Panc1 (cell line): ENCODE data around the gene ODF4. TPM values are rescaled to one million over a fixed set of nuclear protein-coding genes. Genes with fewer than 3 reads are reported as not detected.

ENCODE experiments used
- ATAC-seq: fragments of 200-7000 bp; cut with Tn5 transposase; 2 replicates; pipeline ENCODE4 v1.9.1; 2020; ENCODE audit warnings: mild to moderate bottlenecking, moderate library complexity
- BruUV-seq: library from RNA; stranded (reverse); fragments of 400-500 nt; replicated peaks from 2 replicates; lab custom pipeline; 2021; lab: Mats Ljungman, UMichigan
- CTCF ChIA-PET: fragments of 300-600 bp; sonication (Branson Sonifier 250); formaldehyde crosslinking; loops from one replicate; lab custom pipeline; 2022; ENCODE audit warnings: antibody characterized with exemption; lab: Charles Lee
- POLR2A ChIA-PET: fragments of 300-600 bp; sonication (Branson Sonifier 250); formaldehyde crosslinking; loops from one replicate; lab custom pipeline; 2022; ENCODE audit warnings: antibody characterized with exemption; lab: Charles Lee
- DNase-seq: peaks from one replicate; pipeline ENCODE4 v3.0.0-alpha.2; 2010; ENCODE audit warnings: low read depth, low spot score
- H3K27ac ChIP-seq: 2 replicates; pipeline ENCODE4 v1.5.1; 2011; ENCODE audit warnings: mild to moderate bottlenecking, low read length, inconsistent platforms
- H3K27me3 ChIP-seq: fragments of 200-500 bp; sonication (Bioruptor generic); 2 replicates; pipeline ENCODE4 v1.6.0; 2014; ENCODE audit warnings: low read length, inconsistent platforms; ENCODE audit not compliant: control insufficient read depth, insufficient read depth
- H3K36me3 ChIP-seq: fragments of 200-500 bp; sonication (Bioruptor generic); 2 replicates; pipeline ENCODE4 v1.5.1; 2014; ENCODE audit warnings: inconsistent platforms, mild to moderate bottlenecking, low read length, moderate library complexity; ENCODE audit not compliant: control insufficient read depth, insufficient read depth
- H3K4me1 ChIP-seq: 2 replicates; pipeline ENCODE4 v1.5.1; 2011; ENCODE audit warnings: inconsistent platforms, mild to moderate bottlenecking, low read length, moderate library complexity; ENCODE audit not compliant: control insufficient read depth, insufficient read depth
- H3K4me3 ChIP-seq, 2 experiments: 2 replicates each; pipeline ENCODE4 v1.5.1; 2011 to 2012; ENCODE audit warnings: low read depth in 2 of 2, low read length in 2 of 2, mild to moderate bottlenecking in 2 of 2, inconsistent platforms in 1 of 2, moderate library complexity in 1 of 2
- H3K9me3 ChIP-seq: fragments of 200-500 bp; sonication (Bioruptor generic); 2 replicates; pipeline ENCODE4 v1.5.1; 2014; ENCODE audit warnings: low read depth, mild to moderate bottlenecking, inconsistent platforms, low read length, moderate library complexity; ENCODE audit not compliant: control insufficient read depth, insufficient read depth
- CTCF ChIP-seq: fragments of 450-650 bp; IDR thresholded peaks from 2 replicates; pipeline ENCODE4 v1.5.1; 2017; ENCODE audit warnings: mild to moderate bottlenecking
- POLR2AphosphoS5 ChIP-seq: IDR thresholded peaks from 2 replicates; pipeline ENCODE4 v1.6.1; 2012; ENCODE audit warnings: mild to moderate bottlenecking, low read depth, low read length, moderate library complexity
- REST ChIP-seq, 2 experiments: IDR thresholded peaks; 2 replicates each; pipeline ENCODE4 v1.6.1; 2011 to 2012; ENCODE audit warnings: low read depth in 2 of 2, control low read depth in 1 of 2, low read length in 1 of 2, mild to moderate bottlenecking in 1 of 2, moderate library complexity in 1 of 2; ENCODE audit not compliant: insufficient read depth in 1 of 2
- SIN3A ChIP-seq: IDR thresholded peaks from 2 replicates; pipeline ENCODE4 v1.6.1; 2012; ENCODE audit warnings: low read depth, mild to moderate bottlenecking, low read length, moderate library complexity, borderline replicate concordance; ENCODE audit not compliant: insufficient read depth
- TCF7L2 ChIP-seq: IDR thresholded peaks from 2 replicates; pipeline ENCODE4 v1.6.1; 2011; ENCODE audit warnings: mild to moderate bottlenecking, low read depth, low read length, inconsistent platforms
- in situ Hi-C: cut with HindIII; loops from 2 replicates; pipeline ENCODE4 v1.10.0; 2016; ENCODE audit warnings: low sequenced_read_pairs, low pct_unique_long_range_greater_than_20kb
- intact Hi-C: fragments of 100-400 bp; cut with micrococcal nuclease; formaldehyde crosslinking; loops from one replicate; pipeline ENCODE4 v1.10.0; 2022; ENCODE audit not compliant: unreplicated experiment
- total RNA-seq: library from RNA; stranded (reverse); gene quantifications from one replicate; pipeline ENCODE4 v1.2.1, GENCODE V29; 2021; ENCODE audit not compliant: unreplicated experiment

ODF4 gene
- total RNA-seq, 1 experiment from 2014 or later: not detected

- Histone ChIP-seq H3K36me3 (no peaks in the 10 kb centered on the region), H3K27ac (no peak overlapping the region), H3K4me3 (no peak overlapping the region), H3K27me3 (no peaks in the 10 kb centered on the region; the same call in 1 of the 2 replicates), H3K9me3 (no peaks in the 10 kb centered on the region), H3K4me1 (no peaks in the 10 kb centered on the region)
- POLR2A ChIA-PET: no interaction called here
- intact Hi-C loops: no loop called here
- no peak for TF ChIP-seq POLR2AphosphoS5
- no peak for TF ChIP-seq REST (IDR thresholded peaks at IDR 0.05; ENCODE audit: insufficient read depth in 1 of 2, low read depth in 2 of 2, low read length in 1 of 2)
- TF ChIP-seq TCF7L2: no peak
- no peak for TF ChIP-seq SIN3A
- TF ChIP-seq CTCF: no peak
- DNase-seq (no peak), ATAC-seq (no peak)
- BruUV-seq: no TSS peak
- in situ Hi-C loops: no loop called here
- CTCF ChIA-PET: interaction anchor here (0.7 kb wide), 1 partner anchor 12 kb away, joined by 12 read pairs; no protein-coding TSS in a partner anchor
Observed at GRCh38 chr17:8332688-8333087, 7.0 kb upstream of the ODF4 start.

GRCh38 chr17:8333281-8333680 is 6.4 kb upstream of the ODF4 start:
- POLR2A ChIA-PET: no interaction called here

More at GRCh38 chr17:8333281-8333680, 6.4 kb upstream of the ODF4 start:
- Histone ChIP-seq H3K36me3 (no peaks in the 10 kb centered on the region), H3K4me3 (no peak overlapping the region), H3K27me3 (no peaks in the 10 kb centered on the region; the same call in 1 of the 2 replicates), H3K9me3 (no peaks in the 10 kb centered on the region), H3K27ac (no peak overlapping the region), H3K4me1 (no peaks in the 10 kb centered on the region)
- intact Hi-C loops (no loop called here), in situ Hi-C loops (no loop called here)
- ATAC-seq (no peak), DNase-seq (no peak)
- BruUV-seq: no TSS peak
- CTCF ChIA-PET: interaction anchor here (0.7 kb wide), 1 partner anchor 12 kb away, joined by 12 read pairs; no protein-coding TSS in a partner anchor
- TF ChIP-seq SIN3A: no peak
- no peak for TF ChIP-seq POLR2AphosphoS5
- no peak for TF ChIP-seq CTCF
- TF ChIP-seq REST (IDR thresholded peaks at IDR 0.05; ENCODE audit: insufficient read depth in 1 of 2, low read depth in 2 of 2, low read length in 1 of 2): no peak
- TF ChIP-seq TCF7L2: no peak
